HepG2 (cell line): Measurements from ENCODE around the gene USP10. TPM values are rescaled to one million over a fixed set of nuclear protein-coding genes. Genes with fewer than 3 reads are reported as not detected.

Experiments used
- ATM ChIP-seq: fragments of 450-650 bp; IDR thresholded peaks from 2 replicates; pipeline ENCODE4 v1.7.1; 2017; ENCODE audit warnings: mild to moderate bottlenecking, borderline replicate concordance
- CHD4 ChIP-seq: fragments of 200-600 bp; sonication (generic); IDR thresholded peaks from 2 replicates; pipeline ENCODE4 v1.7.0; 2017; ENCODE audit warnings: mild to moderate bottlenecking, low read length, borderline replicate concordance
- FLYWCH1 ChIP-seq: sonication (generic); formaldehyde crosslinking; IDR thresholded peaks from 2 replicates; pipeline ENCODE4 v1.8.1; 2023; ENCODE audit warnings: mild to moderate bottlenecking, missing genetic modification reagents
- MEIS1 ChIP-seq: sonication (generic); formaldehyde crosslinking; IDR thresholded peaks from 2 replicates; pipeline ENCODE4 v1.9.0; 2021; ENCODE audit warnings: mild to moderate bottlenecking, missing genetic modification reagents, moderate library complexity, borderline replicate concordance
- NCOA5 ChIP-seq: sonication (generic); formaldehyde crosslinking; IDR thresholded peaks from 2 replicates; pipeline ENCODE4 v1.4.0; 2020; ENCODE audit warnings: missing genetic modification reagents
- NR2F1 ChIP-seq, 2 experiments: fragments of 450-650 bp in 1 of 2; formaldehyde crosslinking in 1 of 2; IDR thresholded peaks; 2 replicates each; pipeline versions ENCODE4 v1.5.0 to v1.6.1; 2016 to 2020; ENCODE audit warnings: mild to moderate bottlenecking in 1 of 2, missing compliant biosample characterization in 1 of 2, missing genetic modification reagents in 1 of 2, moderate library complexity in 1 of 2
- RARG ChIP-seq: sonication (generic); formaldehyde crosslinking; IDR thresholded peaks from 2 replicates; pipeline ENCODE4 v1.4.0; 2020; ENCODE audit warnings: low read depth, mild to moderate bottlenecking, missing genetic modification reagents
- RBAK ChIP-seq: sonication (generic); formaldehyde crosslinking; IDR thresholded peaks from 2 replicates; pipeline ENCODE4 v1.5.1; 2020; ENCODE audit warnings: mild to moderate bottlenecking, missing genetic modification reagents
- SMAD1 ChIP-seq: sonication (generic); formaldehyde crosslinking; IDR thresholded peaks from 2 replicates; pipeline ENCODE4 v1.4.0; 2020; ENCODE audit warnings: missing genetic modification reagents, low read depth, mild to moderate bottlenecking, borderline replicate concordance
- SMAD9 ChIP-seq: sonication (generic); formaldehyde crosslinking; IDR thresholded peaks from 2 replicates; pipeline ENCODE4 v1.5.1; 2020; ENCODE audit warnings: mild to moderate bottlenecking, missing genetic modification reagents
- THYN1 ChIP-seq: sonication (generic); formaldehyde crosslinking; IDR thresholded peaks from 2 replicates; pipeline ENCODE4 v1.8.1; 2023; ENCODE audit warnings: low read depth, mild to moderate bottlenecking, moderate library complexity, missing genetic modification reagents, borderline replicate concordance
- ZBTB43 ChIP-seq: sonication (generic); formaldehyde crosslinking; conservative IDR thresholded peaks from 2 replicates; pipeline ENCODE4 v1.4.0; 2020; ENCODE audit warnings: missing genetic modification reagents
- ZMYM4 ChIP-seq: sonication (generic); formaldehyde crosslinking; IDR thresholded peaks from 2 replicates; pipeline ENCODE4 v1.8.1; 2023; ENCODE audit warnings: mild to moderate bottlenecking, missing genetic modification reagents
- ZNF20 ChIP-seq: sonication (generic); formaldehyde crosslinking; IDR thresholded peaks from 2 replicates; pipeline ENCODE4 v1.4.0; 2020; ENCODE audit warnings: mild to moderate bottlenecking, moderate library complexity, missing genetic modification reagents
- ZNF543 ChIP-seq: sonication (generic); formaldehyde crosslinking; IDR thresholded peaks from 2 replicates; pipeline ENCODE4 v1.4.0; 2020; ENCODE audit warnings: mild to moderate bottlenecking, missing genetic modification reagents
- ZNF709 ChIP-seq: sonication (generic); formaldehyde crosslinking; IDR thresholded peaks from 2 replicates; pipeline ENCODE4 v1.5.0; 2020; ENCODE audit warnings: mild to moderate bottlenecking, missing genetic modification reagents
- ZNF720 ChIP-seq: sonication (generic); formaldehyde crosslinking; IDR thresholded peaks from 2 replicates; pipeline ENCODE4 v1.4.0; 2020; ENCODE audit warnings: missing genetic modification reagents
- ZNF770 ChIP-seq: sonication (generic); formaldehyde crosslinking; IDR thresholded peaks from 2 replicates; pipeline ENCODE4 v1.5.0; 2020; ENCODE audit warnings: mild to moderate bottlenecking, missing genetic modification reagents
- ZSCAN12 ChIP-seq: sonication (generic); formaldehyde crosslinking; IDR thresholded peaks from 2 replicates; pipeline ENCODE4 v1.9.0; 2021; ENCODE audit warnings: mild to moderate bottlenecking, missing genetic modification reagents
- ZSCAN21 ChIP-seq: sonication (generic); formaldehyde crosslinking; IDR thresholded peaks from 2 replicates; pipeline ENCODE4 v1.8.0; 2022; ENCODE audit warnings: mild to moderate bottlenecking, missing genetic modification reagents, moderate library complexity, borderline replicate concordance
- ZSCAN9 ChIP-seq: IDR thresholded peaks from 2 replicates; pipeline ENCODE4 v1.6.1; 2016; ENCODE audit warnings: borderline replicate concordance
- ZZZ3 ChIP-seq: sonication (generic); formaldehyde crosslinking; IDR thresholded peaks from 2 replicates; pipeline ENCODE4 v1.4.0; 2020; ENCODE audit warnings: missing genetic modification reagents, mild to moderate bottlenecking, borderline replicate concordance
- polyA plus RNA-seq, 8 experiments: library from polyadenylated mRNA; depleted of rRNA in 3 of 8; stranded (reverse) in 7 of 8; unstranded in 1 of 8; fragments of >200 nt; fragmentation: Illumina TruSeq in 4 of 8; extraction: Trizol in 4 of 8; gene quantifications; 2 replicates each; pipeline versions ENCODE4 v1.2.1 to v1.2.3, GENCODE V29; 2011 to 2016; ENCODE audit warnings: low read depth in 4 of 8, missing spikeins in 1 of 8, mixed read lengths in 1 of 8; ENCODE audit not compliant: insufficient read depth in 1 of 8
- total RNA-seq, 5 experiments: library from RNA; depleted of rRNA; stranded (reverse); fragments of >200 nt; fragmentation: Illumina TruSeq; extraction: Trizol; gene quantifications; 2 replicates each; pipeline ENCODE4 v1.2.3, GENCODE V29; 2016; ENCODE audit warnings: low read depth in 1 of 5
- TF ChIP-seq, protein P1 (sequence below): sonication (generic); formaldehyde crosslinking; IDR thresholded peaks from 2 replicates; pipeline ENCODE4 v1.4.0; 2020; ENCODE audit warnings: missing genetic modification reagents, borderline replicate concordance

Gene USP10
- total and polyA plus RNA-seq, 2 of the 13 experiments (the other 11 are each of a cell fraction or from before 2014, with no cell fraction given), result 79.1 to 122 TPM

GRCh38 chr16:84699147-84699711 lies 571 bp upstream of the USP10 start (continued):
- TF ChIP-seq, protein P1, sequence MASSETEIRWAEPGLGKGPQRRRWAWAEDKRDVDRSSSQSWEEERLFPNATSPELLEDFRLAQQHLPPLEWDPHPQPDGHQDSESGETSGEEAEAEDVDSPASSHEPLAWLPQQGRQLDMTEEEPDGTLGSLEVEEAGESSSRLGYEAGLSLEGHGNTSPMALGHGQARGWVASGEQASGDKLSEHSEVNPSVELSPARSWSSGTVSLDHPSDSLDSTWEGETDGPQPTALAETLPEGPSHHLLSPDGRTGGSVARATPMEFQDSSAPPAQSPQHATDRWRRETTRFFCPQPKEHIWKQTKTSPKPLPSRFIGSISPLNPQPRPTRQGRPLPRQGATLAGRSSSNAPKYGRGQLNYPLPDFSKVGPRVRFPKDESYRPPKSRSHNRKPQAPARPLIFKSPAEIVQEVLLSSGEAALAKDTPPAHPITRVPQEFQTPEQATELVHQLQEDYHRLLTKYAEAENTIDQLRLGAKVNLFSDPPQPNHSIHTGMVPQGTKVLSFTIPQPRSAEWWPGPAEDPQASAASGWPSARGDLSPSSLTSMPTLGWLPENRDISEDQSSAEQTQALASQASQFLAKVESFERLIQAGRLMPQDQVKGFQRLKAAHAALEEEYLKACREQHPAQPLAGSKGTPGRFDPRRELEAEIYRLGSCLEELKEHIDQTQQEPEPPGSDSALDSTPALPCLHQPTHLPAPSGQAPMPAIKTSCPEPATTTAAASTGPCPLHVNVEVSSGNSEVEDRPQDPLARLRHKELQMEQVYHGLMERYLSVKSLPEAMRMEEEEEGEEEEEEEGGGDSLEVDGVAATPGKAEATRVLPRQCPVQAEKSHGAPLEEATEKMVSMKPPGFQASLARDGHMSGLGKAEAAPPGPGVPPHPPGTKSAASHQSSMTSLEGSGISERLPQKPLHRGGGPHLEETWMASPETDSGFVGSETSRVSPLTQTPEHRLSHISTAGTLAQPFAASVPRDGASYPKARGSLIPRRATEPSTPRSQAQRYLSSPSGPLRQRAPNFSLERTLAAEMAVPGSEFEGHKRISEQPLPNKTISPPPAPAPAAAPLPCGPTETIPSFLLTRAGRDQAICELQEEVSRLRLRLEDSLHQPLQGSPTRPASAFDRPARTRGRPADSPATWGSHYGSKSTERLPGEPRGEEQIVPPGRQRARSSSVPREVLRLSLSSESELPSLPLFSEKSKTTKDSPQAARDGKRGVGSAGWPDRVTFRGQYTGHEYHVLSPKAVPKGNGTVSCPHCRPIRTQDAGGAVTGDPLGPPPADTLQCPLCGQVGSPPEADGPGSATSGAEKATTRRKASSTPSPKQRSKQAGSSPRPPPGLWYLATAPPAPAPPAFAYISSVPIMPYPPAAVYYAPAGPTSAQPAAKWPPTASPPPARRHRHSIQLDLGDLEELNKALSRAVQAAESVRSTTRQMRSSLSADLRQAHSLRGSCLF (CRISPR knock-in tag), result 0 out of 2 replicates have a peak, but pooled peaks have one; percentile 63
- TF ChIP-seq ZMYM4 (CRISPR knock-in tag) (no peak), ZNF709 (CRISPR knock-in tag) (peak; percentile 77), RBAK (CRISPR knock-in tag) (no peak), NR2F1 (CRISPR knock-in tag; IDR thresholded peaks at IDR 0.05) (peak in 1 of 2 experiments; percentile 13; a peak in 1 of 4 replicates), FLYWCH1 (CRISPR knock-in tag) (no peak), ATM (no peak), ZSCAN9 (no peak), ZNF543 (CRISPR knock-in tag) (no peak), RARG (CRISPR knock-in tag) (no peak), MEIS1 (CRISPR knock-in tag) (peak; percentile 93), ZNF20 (peak; percentile 95), SMAD9 (CRISPR knock-in tag) (peak; percentile 54; the same call in 1 of the 2 replicates), ZNF720 (CRISPR knock-in tag) (no peak), SMAD1 (CRISPR knock-in tag) (0 out of 2 replicates have a peak, but pooled peaks have one; percentile 68), ZNF770 (CRISPR knock-in tag) (no peak), NCOA5 (CRISPR knock-in tag) (no peak), ZZZ3 (CRISPR knock-in tag) (peak; percentile 69), ZBTB43 (peak; percentile 91), CHD4 (no peak), ZSCAN21 (CRISPR knock-in tag) (peak; percentile 54), ZSCAN12 (CRISPR knock-in tag) (peak; percentile 80; the same call in 1 of the 2 replicates), THYN1 (CRISPR knock-in tag) (no peak)
